Measurements from ENCODE around the gene AATF.

AATF gene

GRCh38 chr17:36931096-36931696, 17.6 kb upstream of the AATF start:
- no peak for DNase-seq

- no peak for DNase-seq
Measured at GRCh38 chr17:36931697-36932382, 16.9 kb upstream of the AATF start.

- no peak for DNase-seq
Measured at GRCh38 chr17:36932383-36932693, 16.4 kb upstream of the AATF start.

- DNase-seq, result no peak
Measured at GRCh38 chr17:36932694-36933511, 15.9 kb upstream of the AATF start.

- DNase-seq, result no peak
Measured at GRCh38 chr17:36933512-36934143, 15.1 kb upstream of the AATF start.

- DNase-seq, result no peak
Measured at GRCh38 chr17:36934144-36934691, 14.5 kb upstream of the AATF start.

GRCh38 chr17:36934692-36935630, 13.8 kb upstream of the AATF start:
- no peak for DNase-seq

GRCh38 chr17:36935671-36936454, 12.9 kb upstream of the AATF start:
- DNase-seq, result no peak

- no peak for DNase-seq
Measured at GRCh38 chr17:36936455-36937000, 12.2 kb upstream of the AATF start.

GRCh38 chr17:36937001-36937958, 11.5 kb upstream of the AATF start, which contains the start of gene LHX1:
Gene LHX1, plus strand, starts transcription at chr17:36937475. Its CDS starts 723 bp downstream, at chr17:36938198.
- DNase-seq, result no peak

GRCh38 chr17:36937959-36938565, 10.7 kb upstream of the AATF start:
- no peak for DNase-seq

- no peak for DNase-seq
Measured at GRCh38 chr17:36938566-36939051, 10.1 kb upstream of the AATF start.

GRCh38 chr17:36939052-36939801, 9.5 kb upstream of the AATF start:
- no peak for DNase-seq

- no peak for DNase-seq
Measured at GRCh38 chr17:36939802-36940312, 8.9 kb upstream of the AATF start.

GRCh38 chr17:36940313-36941264, 8.2 kb upstream of the AATF start:
- DNase-seq, result no peak

GRCh38 chr17:36941265-36942010, 7.3 kb upstream of the AATF start:
- no peak for DNase-seq
